ENCODE measurements around the gene CAMK2G. TPM values are rescaled to one million over a fixed set of nuclear protein-coding genes. Genes with fewer than 3 reads are reported as not detected.

CAMK2G gene
- total RNA-seq, 2 donors from 2014 or later, result 12.0 to 12.4 TPM

DNA sequence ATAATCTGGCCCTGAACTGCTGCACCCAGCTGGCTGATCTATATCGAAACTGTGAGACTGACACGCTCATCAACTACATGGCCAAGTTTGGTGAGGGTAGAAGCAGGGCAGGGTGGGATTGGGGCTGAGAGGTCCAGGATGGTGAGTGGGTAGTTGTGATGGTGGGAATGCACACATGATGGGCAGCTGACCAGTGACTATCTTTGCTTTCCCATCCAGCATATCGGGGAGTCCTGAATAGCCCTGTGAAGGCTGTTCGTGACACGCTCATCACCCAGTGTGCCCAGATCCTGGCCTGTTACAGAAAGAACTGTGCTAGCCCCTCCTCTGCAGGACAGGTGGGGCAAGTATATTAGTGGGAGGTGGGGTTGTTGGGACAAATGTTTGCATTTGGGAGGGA lies 105.0 kb downstream of the CAMK2G start:
- intact Hi-C loops (cut with DNase I), result no loop called here
- DNase-seq (no peak), ATAC-seq (no peak)

DNA sequence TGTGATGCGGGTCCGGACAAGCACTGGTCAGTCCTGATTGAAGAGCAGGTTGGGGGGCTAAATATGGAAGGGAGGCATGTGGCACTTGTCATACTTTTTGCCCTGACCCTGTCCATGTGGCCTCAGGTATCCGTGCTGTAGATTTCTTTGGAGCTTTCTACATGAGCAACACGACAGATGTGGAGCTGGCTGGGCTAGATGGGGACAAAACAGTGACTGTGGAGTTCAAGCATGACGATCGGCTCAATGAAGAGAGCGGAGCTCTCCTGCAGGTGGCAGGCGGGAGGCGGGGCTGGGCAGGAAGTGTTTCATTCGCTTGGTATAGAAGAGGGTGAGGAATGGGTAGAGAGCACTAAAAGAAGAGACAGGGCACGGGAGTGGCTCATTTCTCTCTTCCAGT lies 105.5 kb downstream of the CAMK2G start:
- no peak for DNase-seq
- ATAC-seq, result no peak
- intact Hi-C loops (cut with DNase I), result no loop called here

DNA sequence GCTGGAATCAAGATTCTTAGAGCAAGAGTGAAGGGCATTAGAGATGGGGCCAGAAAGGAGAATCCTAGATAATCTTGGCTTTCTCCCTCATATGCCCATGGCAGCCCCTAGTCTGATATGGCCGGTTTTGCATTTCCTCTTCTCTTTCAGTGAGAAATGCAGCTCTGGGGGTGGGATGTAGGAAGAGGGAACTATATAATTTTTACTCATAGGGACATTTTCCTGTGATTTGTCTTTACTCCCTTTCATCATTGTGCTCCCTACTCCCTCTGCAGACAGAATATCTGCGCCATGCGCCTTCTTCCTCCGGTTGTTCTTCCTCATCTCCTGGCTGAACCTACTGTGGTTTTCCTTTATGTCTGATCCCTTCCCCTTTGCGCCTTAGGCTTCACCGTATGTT lies 109.3 kb downstream of the CAMK2G start:
- intact Hi-C loops (cut with DNase I), result no loop called here
- no peak for DNase-seq

DNA sequence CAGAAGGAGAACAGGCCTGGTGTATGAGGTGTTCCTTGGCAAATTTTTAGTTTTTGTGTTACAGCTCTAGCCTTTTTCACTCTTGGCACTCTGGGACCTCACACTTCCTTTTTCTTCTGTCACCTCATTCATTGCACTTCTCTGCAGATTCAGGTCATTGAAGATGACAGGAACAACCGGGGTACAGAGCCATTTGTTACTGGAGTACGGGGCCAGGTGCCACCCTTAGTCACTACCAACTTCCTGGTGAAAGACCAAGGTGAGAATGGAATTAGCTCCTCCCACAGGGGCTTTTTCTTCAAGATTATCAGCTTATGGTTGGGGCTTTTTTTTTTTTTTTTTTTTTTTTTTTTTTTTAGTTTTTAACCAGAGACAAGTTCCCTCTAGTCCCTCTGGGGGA lies 111.0 kb downstream of the CAMK2G start:
- ATAC-seq (no peak), DNase-seq (no peak)
- intact Hi-C loops (cut with DNase I), result no loop called here

More for the DNA sequence above, 109.3 kb downstream of the CAMK2G start:
- no peak for ATAC-seq

DNA sequence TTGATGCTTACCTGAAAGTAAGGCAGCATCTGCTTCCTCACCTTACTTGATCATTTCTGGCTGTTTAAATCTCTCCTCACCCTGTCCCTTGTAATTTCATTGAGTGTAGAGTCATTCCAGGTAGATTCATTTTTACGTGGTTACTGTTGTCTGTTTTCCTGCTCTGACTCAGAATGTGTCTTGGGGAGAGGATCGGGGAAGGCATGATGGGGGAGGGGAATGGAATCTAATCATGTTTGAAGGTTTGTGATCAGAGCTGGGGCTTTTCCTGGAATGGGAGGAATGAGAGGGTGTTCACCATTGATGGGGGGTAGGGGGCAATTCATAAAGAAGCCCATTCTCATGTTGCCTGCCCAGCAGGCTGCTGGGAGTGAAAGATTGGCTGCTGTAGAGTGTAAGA lies 111.4 kb downstream of the CAMK2G start:
- intact Hi-C loops (cut with DNase I), result no loop called here
- DNase-seq (no peak), ATAC-seq (no peak)

Other genes starting within 250 kb of the CAMK2G start
- 10 to 100 TPM in 1 of 2 donors, 1 to 10 TPM in 1; 2.1 to 13.1 TPM for gene MYOZ1, start 233.1 kb downstream of the CAMK2G start, total RNA-seq
- 100 to 1,000 TPM; 165 to 219 TPM for gene SYNPO2L, start 218.5 kb downstream of the CAMK2G start, total RNA-seq
- gene AGAP5, start 176.4 kb downstream of the CAMK2G start, total RNA-seq, result 1 to 10 TPM; 4.2 to 4.4 TPM
- 10 to 100 TPM; 42.9 to 52.6 TPM for gene SEC24C, start 130.2 kb downstream of the CAMK2G start, total RNA-seq
- 10 to 100 TPM; 21.7 to 24.7 TPM for gene CHCHD1, start 92.5 kb downstream of the CAMK2G start, total RNA-seq
- 10 to 100 TPM; 50.7 to 61.6 TPM for gene ZSWIM8, start 88.9 kb downstream of the CAMK2G start, total RNA-seq
- gene NDST2, start 63.0 kb downstream of the CAMK2G start, total RNA-seq, result 10 to 100 TPM; 14.1 to 20.2 TPM
- gene PLAU, start 36.6 kb upstream of the CAMK2G start, total RNA-seq, result 10 to 100 TPM in 1 of 2 donors, 1 to 10 TPM in 1; 9.2 to 20.1 TPM
- 100 to 1,000 TPM; 170 to 239 TPM for gene VCL, start 123.6 kb upstream of the CAMK2G start, total RNA-seq

Data from left cardiac atrium (tissue), 4 donors.